Mucosa of rectum (tissue), 2 donors: ENCODE measurements around the gene TNIP1.

ENCODE experiments used
- H3K27ac ChIP-seq, 2 donors: one replicate each; pipeline ENCODE4 v1.7.0; 2013; ENCODE audit warnings: inconsistent platforms in 2 of 2, low read depth in 2 of 2, low read length in 2 of 2
- H3K27me3 ChIP-seq, 2 donors: one replicate each; pipeline ENCODE4 v1.7.0; 2013; ENCODE audit warnings: low read length in 2 of 2; ENCODE audit not compliant: control insufficient read depth in 2 of 2, insufficient read depth in 2 of 2
- H3K36me3 ChIP-seq, 2 donors: one replicate each; pipeline ENCODE4 v1.7.0; 2013; ENCODE audit warnings: low read length in 2 of 2; ENCODE audit not compliant: control insufficient read depth in 2 of 2, insufficient read depth in 2 of 2
- H3K4me1 ChIP-seq, 2 donors: one replicate each; pipeline ENCODE4 v1.7.0; 2013; ENCODE audit warnings: low read length in 2 of 2, mild to moderate bottlenecking in 1 of 2; ENCODE audit not compliant: control insufficient read depth in 2 of 2, insufficient read depth in 2 of 2
- H3K4me3 ChIP-seq, 2 donors: one replicate each; pipeline ENCODE4 v1.7.0; 2013; ENCODE audit warnings: low read length in 2 of 2
- H3K9ac ChIP-seq, 2 donors: one replicate each; pipeline ENCODE4 v1.7.0; 2013; ENCODE audit warnings: low read length in 2 of 2, low read depth in 1 of 2, mild to moderate bottlenecking in 1 of 2
- H3K9me3 ChIP-seq, 2 donors: one replicate each; pipeline ENCODE4 v1.7.0; 2013; ENCODE audit warnings: low read length in 2 of 2; ENCODE audit not compliant: control insufficient read depth in 2 of 2
- donor health status: healthy.
- donor health status: Normal muscosa, but diverticular disease.

Gene TNIP1

GRCh38 chr5:151047814-151048425 lies 32.9 kb downstream of the TNIP1 start:
- Histone ChIP-seq H3K36me3 (peaks cover 69 to 79% of the 10 kb centered on the region in 2 donors), H3K9me3 (no peaks in the 10 kb centered on the region), H3K27me3 (no peaks in the 10 kb centered on the region), H3K27ac (no peak overlapping the region), H3K4me1 (peaks cover 4 to 7% of the 10 kb centered on the region in 2 donors), H3K4me3 (no peak overlapping the region), H3K9ac (no peak overlapping the region)

GRCh38 chr5:151042453-151043093 lies 38.3 kb downstream of the TNIP1 start:
- no peak overlapping the region for H3K4me3 ChIP-seq
- peaks cover 0 to 10% of the 10 kb centered on the region in 2 donors for H3K4me1 ChIP-seq
- H3K36me3 ChIP-seq = peaks cover 82 to 83% of the 10 kb centered on the region in 2 donors
- H3K9ac ChIP-seq = no peak overlapping the region
- H3K27ac ChIP-seq = no peak overlapping the region
- no peaks in the 10 kb centered on the region for H3K9me3 ChIP-seq
- no peaks in the 10 kb centered on the region for H3K27me3 ChIP-seq

GRCh38 chr5:151041577-151042268 lies 39.1 kb downstream of the TNIP1 start:
- Histone ChIP-seq H3K36me3 (peaks cover 81 to 83% of the 10 kb centered on the region in 2 donors), H3K9me3 (no peaks in the 10 kb centered on the region), H3K4me1 (peaks cover 0 to 10% of the 10 kb centered on the region in 2 donors), H3K27ac (no peak overlapping the region), H3K27me3 (no peaks in the 10 kb centered on the region), H3K4me3 (no peak overlapping the region), H3K9ac (no peak overlapping the region)

- no peaks in the 10 kb centered on the region for H3K27me3 ChIP-seq
- H3K27ac ChIP-seq = peak overlapping the region in 1 of 2 donors; percentile 22
- H3K4me1 ChIP-seq = peaks cover 0 to 10% of the 10 kb centered on the region in 2 donors
- H3K4me3 ChIP-seq = no peak overlapping the region
- peaks cover 84 to 85% of the 10 kb centered on the region in 2 donors for H3K36me3 ChIP-seq
- no peaks in the 10 kb centered on the region for H3K9me3 ChIP-seq
- no peak overlapping the region for H3K9ac ChIP-seq
Measured at GRCh38 chr5:151040211-151040747, 40.6 kb downstream of the TNIP1 start.

GRCh38 chr5:151039665-151040064 lies 41.2 kb downstream of the TNIP1 start:
- Histone ChIP-seq H3K36me3 (peaks cover 86 to 88% of the 10 kb centered on the region in 2 donors), H3K27ac (peak overlapping the region in 1 of 2 donors; percentile 22), H3K27me3 (no peaks in the 10 kb centered on the region), H3K4me1 (peaks cover 0 to 10% of the 10 kb centered on the region in 2 donors), H3K9me3 (no peaks in the 10 kb centered on the region), H3K4me3 (no peak overlapping the region), H3K9ac (no peak overlapping the region)

- Histone ChIP-seq H3K9ac (no peak overlapping the region), H3K4me3 (no peak overlapping the region), H3K9me3 (no peaks in the 10 kb centered on the region), H3K27ac (peak overlapping the region; percentile 42 to 56), H3K27me3 (no peaks in the 10 kb centered on the region), H3K4me1 (peaks cover 0 to 10% of the 10 kb centered on the region in 2 donors), H3K36me3 (peaks cover 90 to 92% of the 10 kb centered on the region in 2 donors)
Measured at GRCh38 chr5:151038801-151039238, 42.0 kb downstream of the TNIP1 start.

GRCh38 chr5:151038412-151038745 lies 42.5 kb downstream of the TNIP1 start:
- Histone ChIP-seq H3K4me1 (peaks cover 0 to 10% of the 10 kb centered on the region in 2 donors), H3K9me3 (no peaks in the 10 kb centered on the region), H3K27me3 (no peaks in the 10 kb centered on the region), H3K27ac (peak overlapping the region; percentile 42 to 56), H3K9ac (no peak overlapping the region), H3K4me3 (no peak overlapping the region), H3K36me3 (peaks cover 91 to 96% of the 10 kb centered on the region in 2 donors)

- Histone ChIP-seq H3K4me1 (peaks cover 0 to 10% of the 10 kb centered on the region in 2 donors), H3K27me3 (no peaks in the 10 kb centered on the region), H3K27ac (peak overlapping the region; percentile 55 to 56), H3K9me3 (no peaks in the 10 kb centered on the region), H3K36me3 (peaks cover 93% of the 10 kb centered on the region in 2 donors), H3K4me3 (no peak overlapping the region), H3K9ac (no peak overlapping the region)
Measured at GRCh38 chr5:151037561-151038411, 43.0 kb downstream of the TNIP1 start.

- H3K36me3 ChIP-seq = peaks cover 93 to 94% of the 10 kb centered on the region in 2 donors
- peaks cover 0 to 10% of the 10 kb centered on the region in 2 donors for H3K4me1 ChIP-seq
- no peaks in the 10 kb centered on the region for H3K27me3 ChIP-seq
- no peak overlapping the region for H3K27ac ChIP-seq
- no peak overlapping the region for H3K9ac ChIP-seq
- H3K4me3 ChIP-seq = no peak overlapping the region
- H3K9me3 ChIP-seq = no peaks in the 10 kb centered on the region
Measured at GRCh38 chr5:151036556-151036955, 44.3 kb downstream of the TNIP1 start.
